GM21619 (cell line): ENCODE data around the gene IL17B.

ENCODE experiments used
- ATAC-seq: cut with Tn5 transposase; IDR thresholded peaks from one replicate; pipeline ENCODE4 v1.9.1; 2021; ENCODE audit not compliant: unreplicated experiment

The IL17B gene

DNA sequence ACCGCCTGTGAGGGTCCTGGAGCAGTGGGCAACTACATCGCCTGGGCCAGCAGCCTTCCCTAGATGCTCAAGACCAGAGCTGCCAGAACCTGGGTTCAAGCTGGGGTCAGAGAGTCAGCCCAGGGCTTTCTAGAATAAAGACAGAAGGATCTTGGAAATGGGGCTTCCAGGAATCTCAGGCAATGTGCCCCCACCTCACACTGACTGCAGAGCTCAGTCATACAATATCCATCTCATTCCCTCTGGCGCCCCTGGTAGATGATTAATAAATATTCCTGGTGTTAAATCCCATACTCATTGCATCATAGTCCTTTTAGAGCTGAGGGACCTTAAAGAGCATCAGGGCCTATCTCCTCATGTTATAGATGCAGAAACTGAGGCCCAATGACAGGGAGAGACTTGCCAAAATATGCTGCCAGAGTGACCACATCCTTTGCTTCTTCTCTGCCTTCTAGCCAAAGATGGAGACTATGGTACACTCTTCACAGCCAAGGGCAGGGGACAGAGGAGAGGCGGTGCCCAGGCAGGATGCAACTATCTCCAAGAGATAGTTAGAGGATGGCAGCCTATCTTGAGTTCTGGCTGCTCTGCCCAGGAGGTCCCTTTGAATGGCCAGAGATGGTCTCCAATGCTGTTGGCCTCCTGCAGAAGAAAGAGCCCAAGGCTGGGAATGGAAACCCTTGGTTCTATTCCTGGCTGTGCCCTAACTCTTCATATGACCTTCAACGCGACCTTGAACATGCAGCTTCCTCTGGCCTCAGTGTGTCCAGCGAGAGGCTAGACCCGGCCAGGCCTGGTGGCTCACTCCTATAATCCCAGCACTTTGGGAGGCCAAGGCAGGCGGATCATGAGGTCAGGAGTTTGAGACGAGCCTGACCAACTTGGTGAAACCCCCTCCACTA lies 36.2 kb upstream of the IL17B start:
- ATAC-seq = no peak

DNA sequence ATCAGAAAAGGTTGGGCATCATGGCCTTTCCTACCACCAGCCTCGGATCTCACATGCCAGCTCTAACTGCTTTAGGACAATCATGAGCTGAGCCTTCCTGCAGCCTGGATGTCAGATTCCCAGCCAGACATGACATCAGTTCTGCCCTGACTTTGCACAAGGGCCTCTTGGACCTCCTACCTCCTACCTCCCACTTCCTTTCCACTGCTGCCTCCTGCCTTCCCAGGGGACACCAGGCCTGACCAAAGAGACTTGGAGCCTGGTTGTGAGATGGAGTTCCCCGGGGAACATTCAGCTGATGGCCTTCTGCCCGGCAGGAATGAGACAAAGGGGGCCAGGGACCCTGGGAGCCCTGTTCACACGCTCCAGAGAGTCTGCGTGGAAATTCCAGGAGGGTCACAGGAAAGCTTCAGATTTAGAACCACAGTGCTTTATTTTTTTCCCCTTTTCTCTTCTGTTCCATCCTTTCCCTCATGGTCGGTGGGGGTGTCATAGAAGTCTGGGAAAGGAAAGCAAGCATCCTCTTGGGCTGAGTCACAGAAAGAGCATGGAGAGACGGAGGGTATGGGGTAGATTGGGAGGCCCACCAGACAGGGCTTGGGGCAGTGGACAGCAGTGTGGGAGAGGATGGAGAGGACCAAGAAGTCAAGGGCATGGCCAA lies 35.4 kb upstream of the IL17B start:
- no peak for ATAC-seq

DNA sequence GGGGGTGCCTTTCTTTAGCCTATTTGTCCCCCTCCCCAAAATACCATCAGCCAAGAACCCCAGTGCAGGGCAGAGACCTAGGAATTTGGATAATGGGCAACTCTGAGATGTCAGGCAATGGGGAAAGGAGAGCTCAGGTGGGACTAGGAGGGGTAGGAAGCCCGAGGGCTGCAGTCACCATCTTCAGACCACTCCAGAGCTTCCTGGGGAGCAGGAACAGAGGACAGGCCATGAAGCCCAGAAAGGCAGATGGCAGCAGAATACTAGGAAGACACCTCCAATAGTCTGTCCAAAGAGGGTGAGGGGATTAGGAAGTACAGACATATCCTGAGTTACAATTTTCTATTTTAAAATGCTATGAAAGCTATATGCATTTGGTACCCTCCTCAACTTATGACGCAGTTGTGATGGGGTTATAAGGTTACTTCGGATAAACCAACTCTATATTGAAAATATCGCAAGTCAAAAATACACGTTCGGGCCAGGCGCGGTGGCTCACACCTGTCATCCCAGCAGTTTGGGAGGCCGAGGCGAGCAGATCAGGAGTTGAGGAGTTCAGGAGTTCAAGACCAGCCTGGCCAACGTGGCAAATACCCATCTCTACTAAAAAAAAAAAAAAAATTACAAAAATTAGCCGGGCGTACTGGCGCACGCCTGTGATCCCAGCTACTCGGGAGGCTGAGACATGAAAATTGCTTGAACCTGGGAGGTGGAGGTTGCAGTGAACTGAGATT lies 34.6 kb upstream of the IL17B start:
- no peak for ATAC-seq

DNA sequence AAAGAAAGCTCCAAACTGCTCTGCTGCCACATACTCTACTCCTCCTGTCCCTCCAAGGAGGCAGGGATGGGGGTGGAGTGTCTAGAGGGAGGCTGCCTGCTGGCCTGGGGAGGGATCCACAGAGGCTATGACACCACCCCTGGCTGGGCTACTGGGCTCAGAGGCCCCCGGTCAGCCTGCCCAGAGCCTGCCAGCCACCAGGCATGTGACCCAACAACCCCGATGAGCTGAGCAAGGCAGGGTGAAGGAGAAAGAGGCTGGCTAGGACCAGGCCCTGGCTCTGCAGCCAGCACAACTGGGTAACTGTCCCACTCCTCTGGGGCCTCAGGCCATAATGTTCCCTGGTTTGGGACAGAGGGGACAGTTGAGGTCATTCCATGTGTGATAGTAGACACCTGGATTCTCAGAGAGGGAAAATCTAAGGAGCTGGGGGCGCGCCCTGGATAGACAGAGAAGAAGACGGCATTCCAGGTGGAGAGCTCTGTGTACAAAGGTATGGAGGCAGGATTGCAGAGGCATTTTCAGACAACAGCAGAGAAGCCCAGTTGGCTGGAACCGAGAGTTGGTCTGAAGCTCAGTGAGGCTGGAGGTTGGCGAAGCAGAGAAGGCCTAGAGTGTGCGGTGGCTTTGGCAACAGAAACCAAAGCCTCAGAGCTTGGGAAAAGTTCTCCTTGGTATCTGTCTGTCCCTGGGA lies 33.8 kb upstream of the IL17B start:
- no peak for ATAC-seq

DNA sequence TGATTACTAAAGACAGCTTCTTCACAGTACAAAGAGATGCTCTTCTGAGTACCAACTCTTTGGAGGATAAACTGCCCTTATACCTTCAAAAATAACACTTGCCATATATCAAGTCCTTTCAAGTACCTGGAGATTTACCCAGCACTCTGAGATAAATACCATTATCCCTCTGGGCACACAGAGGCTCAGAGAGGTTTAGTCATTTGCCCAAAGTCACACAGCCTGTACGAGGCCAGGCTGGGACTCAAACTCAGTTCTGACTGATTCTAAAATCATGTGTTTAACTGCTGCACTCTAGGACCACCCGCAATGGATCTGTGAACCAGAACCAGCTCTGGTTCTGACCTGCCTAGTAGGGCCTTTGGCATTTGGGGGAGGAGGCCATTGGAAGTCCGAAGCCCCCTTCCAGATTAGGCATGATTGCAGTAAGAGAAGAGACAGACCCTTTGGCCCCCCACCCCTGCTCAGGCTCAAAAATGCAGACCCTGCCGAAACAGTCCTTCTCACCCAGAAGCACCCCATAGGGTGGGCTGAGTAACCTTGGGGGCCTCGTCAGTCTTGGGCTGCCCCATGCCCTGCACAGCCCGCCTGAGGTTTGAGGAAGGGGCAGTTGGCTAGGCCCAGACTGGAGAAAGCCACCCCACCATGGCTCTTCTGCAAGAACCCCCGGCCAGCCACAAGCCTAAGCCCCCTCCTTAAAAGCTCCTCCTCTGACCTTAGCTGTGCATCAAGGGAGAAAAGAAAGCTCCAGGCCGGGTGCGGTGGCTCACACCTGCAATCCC lies 32.8 kb upstream of the IL17B start:
- no peak for ATAC-seq

DNA sequence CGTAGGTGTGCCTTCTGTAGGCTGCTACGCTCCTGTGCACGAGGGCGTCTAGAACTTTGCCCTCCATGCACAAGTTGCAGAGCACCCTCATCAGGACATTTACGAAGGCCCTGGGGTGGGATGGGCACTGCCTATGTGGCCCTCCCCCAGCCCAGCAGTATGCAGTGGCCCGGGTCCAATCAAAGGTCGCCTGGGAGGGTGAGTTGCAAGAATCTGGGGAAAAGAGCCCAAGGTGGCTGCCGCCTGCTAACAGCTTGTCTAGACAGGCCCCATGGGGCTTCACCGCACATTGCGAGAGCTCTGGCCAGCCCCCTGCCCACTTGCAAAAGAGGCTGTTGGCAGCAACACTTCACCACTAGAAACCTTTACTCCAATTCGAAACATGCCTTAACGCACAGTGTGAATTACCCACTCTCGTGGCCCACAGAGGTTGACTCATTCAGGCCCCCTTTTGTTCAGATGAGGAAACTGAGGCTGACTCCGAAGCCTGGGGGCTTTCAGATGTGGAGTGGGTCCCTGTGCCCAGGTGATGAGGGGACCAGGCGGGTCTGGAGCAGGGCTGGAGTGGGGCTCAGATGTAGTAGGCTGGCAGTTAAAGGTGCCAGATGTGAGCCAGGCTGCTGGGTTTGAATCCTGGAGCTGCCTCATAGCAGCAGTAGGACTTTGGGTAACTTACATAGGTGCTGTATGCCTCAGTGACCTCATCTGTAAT lies 31.8 kb upstream of the IL17B start:
- no peak for ATAC-seq

DNA sequence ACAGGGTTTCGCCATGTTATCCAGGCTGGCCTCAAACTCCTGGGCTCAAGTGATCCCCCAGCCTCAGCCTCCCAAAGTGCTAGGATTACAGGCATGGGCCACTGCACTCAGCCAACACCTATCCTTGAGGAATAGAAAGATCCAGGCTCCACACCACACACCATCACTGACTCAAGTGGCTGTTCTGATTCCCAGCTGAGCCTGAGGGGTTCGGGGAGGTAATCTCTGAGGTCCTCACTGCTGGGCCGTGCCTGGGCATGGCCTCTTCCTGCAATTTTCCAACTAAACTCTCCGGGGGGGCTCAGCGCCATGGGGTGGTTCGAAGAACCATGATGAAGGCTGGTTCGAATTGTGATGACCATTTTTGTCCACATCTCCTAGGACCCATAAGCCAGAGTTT lies 31.0 kb upstream of the IL17B start:
- no peak for ATAC-seq

- ATAC-seq = no peak
Observed at GRCh38 chr5:149409268-149409948, 30.3 kb upstream of the IL17B start.

- ATAC-seq = no peak
Observed at GRCh38 chr5:149408252-149409099, 29.4 kb upstream of the IL17B start.

DNA sequence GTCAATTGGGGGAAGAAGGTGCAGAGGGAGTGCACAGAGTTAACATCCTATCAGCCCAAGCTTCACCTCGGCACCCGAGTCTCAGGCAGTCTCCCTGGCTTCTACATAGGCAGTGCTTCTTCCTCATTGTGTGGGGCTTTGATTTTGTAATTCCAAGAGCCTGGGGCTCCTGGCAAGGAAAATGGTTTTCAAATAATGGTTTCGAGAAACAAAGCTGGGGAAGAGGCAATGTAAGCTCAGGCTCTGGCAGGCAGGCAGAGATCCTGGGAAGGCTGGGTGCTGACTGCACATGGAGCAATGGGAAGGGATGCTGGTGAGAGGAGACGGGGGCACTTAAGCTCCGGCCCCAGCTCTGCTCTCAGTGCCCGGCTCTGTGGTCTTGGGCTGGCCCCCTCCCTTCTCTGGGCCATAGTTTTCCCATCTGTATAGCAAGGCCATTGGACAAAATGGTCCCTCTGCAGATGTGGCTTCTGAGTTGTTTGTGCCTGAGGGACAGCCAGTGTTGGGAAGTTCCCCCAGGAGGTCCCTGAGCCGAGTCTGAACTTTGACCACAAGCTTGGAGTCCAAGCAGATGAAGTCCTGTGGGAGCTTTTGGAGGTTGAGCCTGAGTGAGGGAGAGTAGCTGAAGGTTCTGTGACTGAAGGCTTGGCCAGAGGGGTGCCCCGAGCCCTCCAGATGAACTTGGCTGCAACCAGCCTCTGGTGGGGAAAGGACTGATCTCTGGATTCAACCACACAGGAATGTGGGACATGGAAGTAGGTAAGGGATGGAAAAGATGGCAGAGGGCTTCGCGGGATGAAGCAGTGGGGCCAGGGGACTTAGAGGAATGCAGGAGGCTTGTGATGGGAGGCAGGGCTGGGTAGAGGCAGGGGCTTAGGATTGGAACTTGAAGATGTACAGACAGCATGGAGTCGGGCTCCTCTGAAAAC lies 28.5 kb upstream of the IL17B start:
- ATAC-seq = no peak

DNA sequence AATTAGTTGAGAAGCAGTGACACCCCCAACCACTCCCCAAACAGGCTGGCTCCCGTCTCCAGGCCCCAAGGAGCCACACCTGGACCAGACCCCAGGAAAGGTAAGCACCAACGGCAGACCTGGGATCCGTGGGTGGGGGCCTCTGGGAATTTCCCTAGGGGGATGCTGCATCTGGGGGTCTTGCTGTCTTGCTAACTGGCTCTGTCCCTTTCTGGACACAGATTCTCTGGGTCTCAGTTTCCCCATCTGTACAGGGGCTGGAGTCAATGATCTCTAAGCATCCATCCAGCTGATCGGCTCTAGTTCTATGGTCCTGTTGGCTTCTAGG lies 27.9 kb upstream of the IL17B start:
- no peak for ATAC-seq

DNA sequence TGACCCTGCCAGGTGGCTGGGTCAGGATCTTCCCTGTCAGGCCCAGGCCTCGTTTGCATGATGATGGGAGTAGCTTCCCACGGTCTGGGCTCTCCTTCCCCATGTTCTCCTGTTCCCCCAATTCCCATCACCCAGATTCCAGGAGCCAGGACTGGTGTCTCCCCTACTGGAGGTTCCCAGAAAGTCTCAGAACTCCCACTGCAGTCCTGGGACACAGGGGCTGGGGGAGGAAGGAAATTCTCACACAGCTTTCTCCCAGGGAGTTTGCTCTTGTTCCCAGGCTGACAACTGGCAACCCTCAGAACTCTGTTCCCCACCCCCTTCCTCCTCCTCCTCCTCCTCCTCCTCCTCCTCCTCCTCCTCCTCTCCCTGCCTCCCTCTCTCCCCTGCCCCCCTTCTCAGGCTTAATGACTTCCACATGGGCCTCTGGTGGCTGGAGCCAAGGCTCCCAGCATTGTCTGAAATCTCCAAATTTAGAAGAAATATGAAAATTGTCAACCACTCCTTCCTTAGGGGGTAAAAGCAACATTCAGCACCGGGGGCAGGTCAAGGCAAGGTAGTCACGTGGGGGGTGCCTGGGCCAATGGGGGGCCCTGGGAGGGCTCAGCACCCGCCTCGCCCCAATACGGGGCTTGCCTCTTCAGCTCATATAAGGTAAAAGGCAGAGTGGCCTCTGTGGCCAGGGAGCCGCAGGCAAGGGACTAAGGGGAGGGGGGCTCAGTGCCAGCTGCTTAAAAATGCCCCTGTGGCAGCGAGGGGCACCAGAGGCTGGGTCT lies 27.3 kb upstream of the IL17B start:
- no peak for ATAC-seq

DNA sequence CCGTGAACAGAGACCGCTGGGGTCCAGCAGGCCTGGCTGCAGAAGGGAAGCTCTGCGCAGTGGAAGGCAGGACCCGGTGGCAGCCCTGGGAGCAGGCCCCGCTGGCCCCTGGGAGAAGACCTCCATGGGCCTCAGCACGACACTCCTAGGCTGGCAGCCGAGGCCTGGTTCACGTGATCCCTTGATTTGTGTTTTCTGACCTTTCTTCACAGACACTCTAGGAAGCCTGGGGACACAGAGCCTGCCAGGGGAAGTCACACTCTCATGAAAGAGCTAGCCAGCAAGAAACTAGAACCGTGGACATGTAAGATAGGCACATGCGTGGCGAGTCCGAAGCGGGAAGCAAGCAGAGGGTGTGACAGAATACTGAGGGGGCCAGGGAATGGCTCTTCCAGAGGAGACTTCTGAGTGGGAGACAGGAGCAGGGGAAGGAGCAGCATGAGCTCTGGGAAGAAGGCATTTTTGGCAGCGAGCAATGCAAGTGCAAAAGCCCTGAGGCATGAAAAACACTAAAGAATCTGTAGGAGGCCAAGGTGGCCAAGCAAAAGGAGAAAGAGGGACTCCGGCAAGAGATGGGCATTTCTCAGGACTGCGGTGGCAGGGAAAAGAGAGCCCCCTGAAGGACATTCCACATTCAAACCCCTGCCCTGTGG lies 26.6 kb upstream of the IL17B start:
- ATAC-seq = no peak

- ATAC-seq = no peak
Observed at GRCh38 chr5:149404746-149405549, 25.9 kb upstream of the IL17B start.
